ENCODE results near the gene PRMT5. TPM values are rescaled to one million over a fixed set of nuclear protein-coding genes. Genes with fewer than 3 reads are reported as not detected.

The PRMT5 gene
- total and polyA plus RNA-seq, 10 donors: 18.6 to 44.7 (median 35.9) TPM

DNA sequence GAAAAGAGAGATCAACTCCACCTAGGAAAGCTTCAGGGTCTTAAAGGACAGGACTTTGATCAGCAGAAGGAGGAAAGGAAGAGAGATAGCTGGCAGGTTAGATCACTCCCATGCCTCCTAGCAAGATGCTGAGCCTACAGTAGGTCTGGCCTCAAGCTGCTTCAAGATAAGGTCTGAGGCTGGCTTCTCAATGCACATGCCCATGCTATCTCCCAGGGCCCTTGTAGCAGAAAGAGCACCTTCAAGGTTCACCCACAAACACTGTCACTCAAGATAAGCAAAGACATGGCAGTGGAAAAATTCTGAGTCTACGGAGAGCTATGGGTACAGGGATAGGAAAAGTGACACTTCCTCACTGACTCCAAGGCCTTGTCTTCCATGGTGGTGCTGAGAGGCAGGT is 31.8 kb downstream of the PRMT5 start:
- Histone ChIP-seq H3K27me3 (replicated peaks in 1 of 7) (no peaks in the 10 kb centered on the region), H3K4me1 (peaks cover 0 to 14% (median 6%) of the 10 kb centered on the region in 6 donors), H3K9me3 (no peaks in the 10 kb centered on the region), H3K4me3 (no peak overlapping the region), H3K27ac (peak overlapping the region in 1 of 8 donors; percentile 27), H3K36me3 (peaks cover 0 to 81% (median 25%) of the 10 kb centered on the region in 6 donors)
- no peak for DNase-seq
- intact Hi-C loops (cut with DNase I; ENCODE audit: low total_unique reads): no loop called here
- TF ChIP-seq POLR2A (IDR thresholded peaks at IDR 0.05): no peak
- no peak for TF ChIP-seq POLR2AphosphoS5 (IDR thresholded peaks at IDR 0.05)
- TF ChIP-seq, protein P1, sequence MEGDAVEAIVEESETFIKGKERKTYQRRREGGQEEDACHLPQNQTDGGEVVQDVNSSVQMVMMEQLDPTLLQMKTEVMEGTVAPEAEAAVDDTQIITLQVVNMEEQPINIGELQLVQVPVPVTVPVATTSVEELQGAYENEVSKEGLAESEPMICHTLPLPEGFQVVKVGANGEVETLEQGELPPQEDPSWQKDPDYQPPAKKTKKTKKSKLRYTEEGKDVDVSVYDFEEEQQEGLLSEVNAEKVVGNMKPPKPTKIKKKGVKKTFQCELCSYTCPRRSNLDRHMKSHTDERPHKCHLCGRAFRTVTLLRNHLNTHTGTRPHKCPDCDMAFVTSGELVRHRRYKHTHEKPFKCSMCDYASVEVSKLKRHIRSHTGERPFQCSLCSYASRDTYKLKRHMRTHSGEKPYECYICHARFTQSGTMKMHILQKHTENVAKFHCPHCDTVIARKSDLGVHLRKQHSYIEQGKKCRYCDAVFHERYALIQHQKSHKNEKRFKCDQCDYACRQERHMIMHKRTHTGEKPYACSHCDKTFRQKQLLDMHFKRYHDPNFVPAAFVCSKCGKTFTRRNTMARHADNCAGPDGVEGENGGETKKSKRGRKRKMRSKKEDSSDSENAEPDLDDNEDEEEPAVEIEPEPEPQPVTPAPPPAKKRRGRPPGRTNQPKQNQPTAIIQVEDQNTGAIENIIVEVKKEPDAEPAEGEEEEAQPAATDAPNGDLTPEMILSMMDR (IDR thresholded peaks at IDR 0.05 in 8 of 11, conservative IDR thresholded peaks at IDR 0.05 in 3 of 11): no peak
- WGBS, 5 donors: 80 to 100% (median 95%) methylated on average over 1 of the region's 1 CpG

DNA sequence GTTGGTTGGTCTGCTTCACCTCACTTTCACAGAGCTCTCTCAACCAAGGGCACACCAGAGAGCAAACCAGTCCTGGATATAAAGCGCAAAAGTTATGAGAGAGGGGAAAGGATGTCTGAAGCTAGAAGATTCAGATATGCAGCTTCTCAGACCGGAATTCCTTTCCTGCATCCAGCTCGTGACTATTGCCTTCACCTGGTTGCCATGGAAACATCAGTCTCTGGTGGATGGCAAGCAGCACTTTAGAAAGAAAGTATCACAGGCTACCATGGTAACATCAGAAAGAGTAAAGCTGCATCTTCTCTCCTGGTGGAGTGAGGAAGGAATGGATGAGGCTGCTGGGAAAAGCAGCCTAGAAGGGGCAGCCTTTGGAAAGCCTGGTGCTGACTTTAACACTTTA is 32.4 kb downstream of the PRMT5 start:
- H3K36me3 ChIP-seq: peaks cover 0 to 75% (median 19%) of the 10 kb centered on the region in 6 donors
- 82 to 93% (median 91%) methylated on average over 3 of the region's 3 CpGs for whole genome bisulfite sequencing, 5 donors
- intact Hi-C loops (cut with DNase I; ENCODE audit: low total_unique reads): no loop called here
- no peak for TF ChIP-seq POLR2AphosphoS5 (IDR thresholded peaks at IDR 0.05)
- H3K4me1 ChIP-seq: peaks cover 0 to 14% (median 6%) of the 10 kb centered on the region in 6 donors
- no peaks in the 10 kb centered on the region for H3K27me3 ChIP-seq (replicated peaks in 1 of 7)
- no peak for DNase-seq
- H3K9me3 ChIP-seq: no peaks in the 10 kb centered on the region
- no peak overlapping the region for H3K4me3 ChIP-seq
- H3K27ac ChIP-seq: no peak overlapping the region

DNA sequence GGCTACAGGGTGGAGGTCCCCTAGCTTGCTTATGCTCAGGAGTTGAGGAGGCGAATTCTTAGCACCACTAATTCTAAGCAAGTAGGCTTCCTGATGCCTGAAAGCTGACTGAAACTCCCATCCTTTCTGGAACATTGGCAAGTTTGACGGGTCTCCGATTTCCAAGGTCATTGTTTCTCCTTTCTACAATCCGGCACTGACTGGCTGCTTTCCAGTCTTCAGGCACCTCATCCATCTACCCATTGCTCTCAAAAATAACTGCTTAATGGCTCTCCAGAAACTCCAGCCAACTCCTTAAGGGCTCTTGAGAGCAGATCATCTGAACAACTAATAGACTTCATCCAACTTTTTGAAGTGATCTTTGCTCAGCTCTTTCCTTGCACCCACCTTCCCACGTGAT is 32.8 kb downstream of the PRMT5 start:
- Histone ChIP-seq H3K27me3 (replicated peaks in 1 of 7) (no peaks in the 10 kb centered on the region), H3K36me3 (peaks cover 0 to 71% (median 15%) of the 10 kb centered on the region in 6 donors), H3K4me1 (peaks cover 0 to 14% (median 6%) of the 10 kb centered on the region in 6 donors), H3K4me3 (no peak overlapping the region), H3K9me3 (no peaks in the 10 kb centered on the region), H3K27ac (no peak overlapping the region)
- WGBS, 5 donors: 65 to 84% (median 78%) methylated on average over 5 of the region's 5 CpGs
- TF ChIP-seq POLR2AphosphoS5 (IDR thresholded peaks at IDR 0.05): no peak
- no peak for TF ChIP-seq POLR2A (IDR thresholded peaks at IDR 0.05)
- TF ChIP-seq, protein P1 (IDR thresholded peaks at IDR 0.05 in 8 of 11, conservative IDR thresholded peaks at IDR 0.05 in 3 of 11): no peak
- DNase-seq: no peak
- intact Hi-C loops (cut with DNase I; ENCODE audit: low total_unique reads): no loop called here

DNA sequence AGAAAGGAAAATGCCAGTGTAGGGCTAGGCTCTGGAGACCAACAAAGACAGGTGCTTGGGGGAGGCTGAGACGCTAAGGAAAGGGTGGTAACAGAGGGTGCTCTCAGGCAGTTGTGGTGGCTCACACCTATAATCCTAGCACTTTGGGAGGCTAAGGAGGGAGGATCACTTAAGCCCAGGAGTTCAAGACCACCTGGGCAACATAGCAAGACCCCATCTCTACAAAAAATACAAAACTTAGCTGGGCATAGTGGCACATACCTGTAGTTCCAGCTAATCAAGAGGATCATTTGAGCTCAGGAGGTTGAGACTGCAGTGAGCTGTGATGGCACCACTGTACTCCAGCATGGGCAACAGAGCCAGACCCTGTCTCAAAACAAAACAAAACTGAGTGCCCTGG is 33.8 kb downstream of the PRMT5 start:
- no peak overlapping the region for H3K27ac ChIP-seq
- no peak overlapping the region for H3K4me3 ChIP-seq
- WGBS, 5 donors: 81 to 100% (median 94%) methylated on average over 1 of the region's 1 CpG
- peaks cover 0 to 61% (median 5%) of the 10 kb centered on the region in 6 donors for H3K36me3 ChIP-seq
- no peak for DNase-seq
- H3K9me3 ChIP-seq: no peaks in the 10 kb centered on the region
- peaks cover 0 to 10% (median 4%) of the 10 kb centered on the region in 6 donors for H3K4me1 ChIP-seq
- intact Hi-C loops (cut with DNase I; ENCODE audit: low total_unique reads): no loop called here
- no peaks in the 10 kb centered on the region for H3K27me3 ChIP-seq (replicated peaks in 1 of 7)
- no peak for TF ChIP-seq POLR2A (IDR thresholded peaks at IDR 0.05)
- TF ChIP-seq POLR2AphosphoS5 (IDR thresholded peaks at IDR 0.05): no peak
- TF ChIP-seq, protein P1 (IDR thresholded peaks at IDR 0.05 in 8 of 11, conservative IDR thresholded peaks at IDR 0.05 in 3 of 11): no peak

DNA sequence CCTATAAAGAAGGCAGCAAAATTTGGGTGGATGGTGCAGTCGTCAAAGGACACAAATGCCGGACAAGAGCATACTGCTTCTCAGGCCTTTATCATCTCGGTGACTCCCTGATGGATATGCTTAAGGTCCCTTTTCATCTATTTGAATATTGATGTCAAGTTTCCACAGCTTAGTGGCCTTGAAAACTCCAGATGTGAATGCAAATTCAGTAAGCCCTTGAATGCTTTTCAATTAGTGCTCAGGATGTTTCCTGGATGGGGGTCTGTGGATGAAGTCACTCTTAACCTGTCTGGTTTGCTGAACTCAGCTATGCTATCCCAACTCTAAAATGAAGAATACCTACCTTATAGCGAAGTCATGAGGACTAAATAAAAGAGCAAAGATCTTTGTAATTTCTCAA is 35.5 kb downstream of the PRMT5 start:
- 82 to 92% (median 88%) methylated on average over 4 of the region's 4 CpGs for WGBS, 5 donors
- Histone ChIP-seq H3K9me3 (no peaks in the 10 kb centered on the region), H3K27me3 (replicated peaks in 1 of 7) (no peaks in the 10 kb centered on the region), H3K4me3 (no peak overlapping the region), H3K36me3 (peaks cover 0 to 46% (median 0%) of the 10 kb centered on the region in 6 donors), H3K27ac (no peak overlapping the region), H3K4me1 (peaks cover 0 to 10% (median 6%) of the 10 kb centered on the region in 6 donors)
- intact Hi-C loops (cut with DNase I; ENCODE audit: low total_unique reads): no loop called here
- TF ChIP-seq, protein P1 (IDR thresholded peaks at IDR 0.05 in 8 of 11, conservative IDR thresholded peaks at IDR 0.05 in 3 of 11): no peak
- TF ChIP-seq POLR2A (IDR thresholded peaks at IDR 0.05) (no peak), POLR2AphosphoS5 (IDR thresholded peaks at IDR 0.05) (no peak)
- DNase-seq: no peak

Measured in spleen (tissue), 11 donors.